ENCODE results near the gene CORO7. TPM values are rescaled to one million over a fixed set of nuclear protein-coding genes. Genes with fewer than 3 reads are reported as not detected.
"Not testable (repeated sequence)": the region's sequence is repeated elsewhere in the genome, so short reads cannot be mapped to it uniquely, and the experiment has no call there.

Gene CORO7
- total and polyA plus RNA-seq, 7 donors: 3.4 to 7.9 (median 5.8) TPM

- H3K27me3 ChIP-seq (ENCODE audit: insufficient read depth in 3 of 3, low read length in 2 of 3): no peaks in the 10 kb centered on the region
- H3K4me3 ChIP-seq: no peak overlapping the region
- ATAC-seq (no peak), DNase-seq (no peak)
- no peak for TF ChIP-seq CTCF (IDR thresholded peaks at IDR 0.05)
- H3K4me1 ChIP-seq: peaks cover 3% of the 10 kb centered on the region
- H3K36me3 ChIP-seq (ENCODE audit: insufficient read depth in 1 of 2, low read depth in 1 of 2): peaks cover 0 to 19% of the 10 kb centered on the region in 2 donors
- H3K27ac ChIP-seq: no peak overlapping the region
- 94 to 99% (median 97%) methylated on average over 12 of the region's 12 CpGs for WGBS, 3 donors
- intact Hi-C loops (cut with DNase I): loop anchor here (10.0 kb wide), 2 partner anchors 107 to 117 kb away; no protein-coding TSS in a partner anchor
- no peaks in the 10 kb centered on the region for H3K9me3 ChIP-seq
Measured at GRCh38 chr16:4401510-4401909, 14.9 kb downstream of the CORO7 start.

GRCh38 chr16:4401094-4401501 is 15.3 kb downstream of the CORO7 start:
- DNase-seq (no peak), ATAC-seq (no peak)
- Histone ChIP-seq H3K4me3 (no peak overlapping the region), H3K4me1 (peaks cover 3% of the 10 kb centered on the region), H3K9me3 (no peaks in the 10 kb centered on the region), H3K27me3 (ENCODE audit: insufficient read depth in 3 of 3, low read length in 2 of 3) (no peaks in the 10 kb centered on the region), H3K27ac (no peak overlapping the region), H3K36me3 (ENCODE audit: insufficient read depth in 1 of 2, low read depth in 1 of 2) (peaks cover 0 to 15% of the 10 kb centered on the region in 2 donors)
- intact Hi-C loops (cut with DNase I): loop anchor here (10.0 kb wide), 2 partner anchors 106 to 116 kb away; no protein-coding TSS in a partner anchor
- 93 to 94% (median 94%) methylated on average over 12 of the region's 12 CpGs for WGBS, 3 donors
- TF ChIP-seq CTCF (IDR thresholded peaks at IDR 0.05): no peak

GRCh38 chr16:4399001-4399730 is 17.2 kb downstream of the CORO7 start:
- Histone ChIP-seq H3K9me3 (no peaks in the 10 kb centered on the region), H3K4me3 (no peak overlapping the region), H3K27ac (no peak overlapping the region), H3K27me3 (ENCODE audit: insufficient read depth in 3 of 3, low read length in 2 of 3) (no peaks in the 10 kb centered on the region), H3K4me1 (peaks cover 3% of the 10 kb centered on the region), H3K36me3 (ENCODE audit: insufficient read depth in 1 of 2, low read depth in 1 of 2) (peaks cover 0 to 14% of the 10 kb centered on the region in 2 donors)
- no peak for TF ChIP-seq CTCF (IDR thresholded peaks at IDR 0.05)
- DNase-seq: no peak
- no peak for ATAC-seq
- 87 to 94% (median 88%) methylated on average over 9 of the region's 9 CpGs for WGBS, 3 donors
- intact Hi-C loops (cut with DNase I): no loop called here

- H3K36me3 ChIP-seq (ENCODE audit: insufficient read depth in 1 of 2, low read depth in 1 of 2): peaks cover 0 to 14% of the 10 kb centered on the region in 2 donors
- H3K9me3 ChIP-seq: no peaks in the 10 kb centered on the region
- H3K4me1 ChIP-seq: peaks cover 3% of the 10 kb centered on the region
- no peak overlapping the region for H3K27ac ChIP-seq
- no peak for ATAC-seq
- DNase-seq: no peak
- TF ChIP-seq CTCF (IDR thresholded peaks at IDR 0.05): no peak
- H3K4me3 ChIP-seq: no peak overlapping the region
- intact Hi-C loops (cut with DNase I): no loop called here
- H3K27me3 ChIP-seq (ENCODE audit: insufficient read depth in 3 of 3, low read length in 2 of 3): no peaks in the 10 kb centered on the region
- WGBS, 3 donors: 83 to 86% (median 84%) methylated on average over 9 of the region's 9 CpGs
Measured at GRCh38 chr16:4395055-4395726, 21.2 kb downstream of the CORO7 start.

- intact Hi-C loops (cut with DNase I); H3K9me3 ChIP-seq; DNase-seq; H3K27ac ChIP-seq; ATAC-seq; H3K27me3 ChIP-seq (ENCODE audit: insufficient read depth in 3 of 3, low read length in 2 of 3); H3K4me1 ChIP-seq; H3K4me3 ChIP-seq: not testable (repeated sequence)
- H3K36me3 ChIP-seq (ENCODE audit: insufficient read depth in 1 of 2, low read depth in 1 of 2): peaks cover 0 to 11% of the 10 kb centered on the region in 2 donors
- 96 to 97% (median 97%) methylated on average over 15 of the region's 15 CpGs for WGBS, 3 donors
Measured at GRCh38 chr16:4393850-4394249, 22.5 kb downstream of the CORO7 start.

All from psoas muscle (tissue), 8 donors.